SK-N-SH treated with all-trans-retinoic acid at 6 μM for 48 hours (cell line): ENCODE results near the gene TMEM231.

Source experiments
- ATAC-seq: fragments of 200-7000 bp; cut with Tn5 transposase; 3 replicates; pipeline ENCODE4 v1.9.1; 2020; ENCODE audit warnings: mild to moderate bottlenecking, moderate library complexity
- ARNTL ChIP-seq: fragments of 450-650 bp; formaldehyde crosslinking; IDR thresholded peaks from 2 replicates; pipeline ENCODE4 v1.5.0; 2020; ENCODE audit warnings: low read depth, mild to moderate bottlenecking, moderate library complexity, borderline replicate concordance
- GLIS3 ChIP-seq: fragments of 250-450 bp; sonication (Bioruptor Pico); IDR thresholded peaks from 2 replicates; pipeline ENCODE4 v1.5.0; 2020; ENCODE audit warnings: mild to moderate bottlenecking, moderate library complexity
- ISL1 ChIP-seq: fragments of 250-450 bp; sonication (Bioruptor Pico); IDR thresholded peaks from 2 replicates; pipeline ENCODE4 v2.1.2; 2022; ENCODE audit warnings: mild to moderate bottlenecking, moderate library complexity
- OSR1 ChIP-seq: fragments of 250-450 bp; sonication (Bioruptor Pico); IDR thresholded peaks from 2 replicates; pipeline ENCODE4 v1.8.0; 2022; ENCODE audit warnings: moderate library complexity, mild to moderate bottlenecking, inconsistent platforms
- PPARA ChIP-seq: fragments of 250-450 bp; sonication (Bioruptor Pico); IDR thresholded peaks from 2 replicates; pipeline ENCODE4 v1.5.0; 2020; ENCODE audit warnings: mild to moderate bottlenecking, borderline replicate concordance
- RARB ChIP-seq: fragments of 250-450 bp; sonication (Bioruptor Pico); IDR thresholded peaks from 2 replicates; pipeline ENCODE4 v1.8.0; 2021; ENCODE audit warnings: mild to moderate bottlenecking, moderate library complexity
- SNAI2 ChIP-seq: fragments of 250-450 bp; sonication (Bioruptor Pico); IDR thresholded peaks from 2 replicates; pipeline ENCODE4 v1.5.0; 2020; ENCODE audit warnings: mild to moderate bottlenecking, moderate library complexity
- TCF4 ChIP-seq: fragments of 250-450 bp; sonication (Bioruptor Pico); IDR thresholded peaks from 2 replicates; pipeline ENCODE4 v1.8.0; 2021; ENCODE audit warnings: mild to moderate bottlenecking, moderate library complexity, borderline replicate concordance
- TOX ChIP-seq: fragments of 250-450 bp; sonication (Bioruptor Pico); IDR thresholded peaks from 2 replicates; pipeline ENCODE4 v1.8.0; 2021; ENCODE audit warnings: mild to moderate bottlenecking, moderate library complexity, borderline replicate concordance
- ZC3H10 ChIP-seq: fragments of 250-450 bp; sonication (Bioruptor Pico); IDR thresholded peaks from 2 replicates; pipeline ENCODE4 v1.5.1; 2021; ENCODE audit warnings: mild to moderate bottlenecking, moderate library complexity
- ZFP3 ChIP-seq: fragments of 250-450 bp; sonication (Bioruptor Pico); IDR thresholded peaks from 2 replicates; pipeline ENCODE4 v1.5.0; 2020; ENCODE audit warnings: mild to moderate bottlenecking, moderate library complexity
- ZNF565 ChIP-seq: fragments of 450-650 bp; formaldehyde crosslinking; conservative IDR thresholded peaks from 2 replicates; pipeline ENCODE4 v1.5.0; 2020; ENCODE audit warnings: low read depth, mild to moderate bottlenecking, moderate library complexity
- ZNF70 ChIP-seq: fragments of 450-650 bp; formaldehyde crosslinking; IDR thresholded peaks from 2 replicates; pipeline ENCODE4 v1.5.0; 2020; ENCODE audit warnings: mild to moderate bottlenecking, moderate library complexity
- ZNF8 ChIP-seq: fragments of 450-650 bp; formaldehyde crosslinking; IDR thresholded peaks from 2 replicates; pipeline ENCODE4 v1.5.0; 2020; ENCODE audit warnings: mild to moderate bottlenecking, moderate library complexity
- TF ChIP-seq, protein P1 (sequence below): fragments of 250-450 bp; sonication (Bioruptor Pico); IDR thresholded peaks from 2 replicates; pipeline ENCODE4 v1.5.0; 2020; ENCODE audit warnings: mild to moderate bottlenecking, moderate library complexity
- TF ChIP-seq, protein P2 (sequence below): fragments of 250-450 bp; sonication (Bioruptor Pico); IDR thresholded peaks from 2 replicates; pipeline ENCODE4 v1.8.0; 2020; ENCODE audit warnings: mild to moderate bottlenecking, moderate library complexity, borderline replicate concordance
- TF ChIP-seq, protein P3 (sequence below): fragments of 250-450 bp; sonication (Bioruptor Pico); IDR thresholded peaks from 2 replicates; pipeline ENCODE4 v1.8.0; 2021; ENCODE audit warnings: low read depth, mild to moderate bottlenecking, moderate library complexity, borderline replicate concordance
- TF ChIP-seq, protein P4 (sequence below): fragments of 250-450 bp; sonication (Bioruptor Pico); IDR thresholded peaks from 2 replicates; pipeline ENCODE4 v1.5.1; 2020; ENCODE audit warnings: low read depth, mild to moderate bottlenecking, moderate library complexity

Gene TMEM231

DNA sequence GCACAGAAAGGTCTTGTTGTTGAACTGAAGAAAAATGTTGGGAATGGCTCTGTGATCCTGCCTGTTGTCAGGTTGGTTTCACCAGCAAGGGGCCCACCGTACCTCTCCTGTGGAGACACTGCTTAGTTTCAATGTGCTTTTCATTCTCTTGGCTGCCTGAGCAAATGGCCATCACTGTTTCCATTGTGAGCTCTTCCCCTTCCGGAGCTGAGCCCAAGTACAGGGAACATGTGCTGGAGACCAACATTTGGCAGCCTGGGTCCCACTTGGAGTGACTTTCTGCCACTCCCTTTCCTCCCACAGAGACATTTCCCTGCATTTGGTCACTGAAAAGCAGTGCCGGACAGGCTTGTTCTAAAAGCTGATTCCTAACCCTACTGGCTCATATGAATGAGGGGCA is 33.3 kb upstream of the TMEM231 start (continued):
- TF ChIP-seq, protein P1, sequence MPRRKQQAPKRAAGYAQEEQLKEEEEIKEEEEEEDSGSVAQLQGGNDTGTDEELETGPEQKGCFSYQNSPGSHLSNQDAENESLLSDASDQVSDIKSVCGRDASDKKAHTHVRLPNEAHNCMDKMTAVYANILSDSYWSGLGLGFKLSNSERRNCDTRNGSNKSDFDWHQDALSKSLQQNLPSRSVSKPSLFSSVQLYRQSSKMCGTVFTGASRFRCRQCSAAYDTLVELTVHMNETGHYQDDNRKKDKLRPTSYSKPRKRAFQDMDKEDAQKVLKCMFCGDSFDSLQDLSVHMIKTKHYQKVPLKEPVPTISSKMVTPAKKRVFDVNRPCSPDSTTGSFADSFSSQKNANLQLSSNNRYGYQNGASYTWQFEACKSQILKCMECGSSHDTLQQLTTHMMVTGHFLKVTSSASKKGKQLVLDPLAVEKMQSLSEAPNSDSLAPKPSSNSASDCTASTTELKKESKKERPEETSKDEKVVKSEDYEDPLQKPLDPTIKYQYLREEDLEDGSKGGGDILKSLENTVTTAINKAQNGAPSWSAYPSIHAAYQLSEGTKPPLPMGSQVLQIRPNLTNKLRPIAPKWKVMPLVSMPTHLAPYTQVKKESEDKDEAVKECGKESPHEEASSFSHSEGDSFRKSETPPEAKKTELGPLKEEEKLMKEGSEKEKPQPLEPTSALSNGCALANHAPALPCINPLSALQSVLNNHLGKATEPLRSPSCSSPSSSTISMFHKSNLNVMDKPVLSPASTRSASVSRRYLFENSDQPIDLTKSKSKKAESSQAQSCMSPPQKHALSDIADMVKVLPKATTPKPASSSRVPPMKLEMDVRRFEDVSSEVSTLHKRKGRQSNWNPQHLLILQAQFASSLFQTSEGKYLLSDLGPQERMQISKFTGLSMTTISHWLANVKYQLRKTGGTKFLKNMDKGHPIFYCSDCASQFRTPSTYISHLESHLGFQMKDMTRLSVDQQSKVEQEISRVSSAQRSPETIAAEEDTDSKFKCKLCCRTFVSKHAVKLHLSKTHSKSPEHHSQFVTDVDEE (CRISPR knock-in tag) = no peak
- TF ChIP-seq GLIS3 (CRISPR knock-in tag) (no peak), ZFP3 (CRISPR knock-in tag) (no peak), SNAI2 (CRISPR knock-in tag) (no peak), ARNTL (CRISPR knock-in tag) (no peak), OSR1 (CRISPR knock-in tag) (no peak)

DNA sequence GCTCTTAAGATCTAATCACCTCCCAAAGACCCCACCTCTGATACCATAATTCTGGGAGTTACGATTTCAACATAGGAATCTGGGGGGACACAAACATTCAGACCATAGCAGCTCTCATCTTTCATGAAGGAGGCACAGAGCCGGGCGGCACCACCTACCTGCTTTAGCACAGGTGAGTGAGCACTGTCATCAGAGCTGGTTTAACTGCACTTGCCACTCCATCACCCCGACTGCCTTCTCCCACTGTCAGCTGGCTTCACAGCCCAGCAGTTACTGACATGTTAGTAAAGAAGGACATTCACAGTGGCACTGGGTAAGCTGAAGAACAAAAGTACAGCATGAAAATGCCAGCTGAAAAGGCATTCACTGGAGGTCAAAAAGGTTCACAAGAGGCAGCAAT is 32.7 kb upstream of the TMEM231 start:
- no peak for ATAC-seq
- TF ChIP-seq TCF4 (no peak), ISL1 (CRISPR knock-in tag) (no peak), ZNF70 (CRISPR knock-in tag) (no peak), TOX (CRISPR knock-in tag) (no peak), ZNF8 (CRISPR knock-in tag) (no peak)
- TF ChIP-seq, protein P2, sequence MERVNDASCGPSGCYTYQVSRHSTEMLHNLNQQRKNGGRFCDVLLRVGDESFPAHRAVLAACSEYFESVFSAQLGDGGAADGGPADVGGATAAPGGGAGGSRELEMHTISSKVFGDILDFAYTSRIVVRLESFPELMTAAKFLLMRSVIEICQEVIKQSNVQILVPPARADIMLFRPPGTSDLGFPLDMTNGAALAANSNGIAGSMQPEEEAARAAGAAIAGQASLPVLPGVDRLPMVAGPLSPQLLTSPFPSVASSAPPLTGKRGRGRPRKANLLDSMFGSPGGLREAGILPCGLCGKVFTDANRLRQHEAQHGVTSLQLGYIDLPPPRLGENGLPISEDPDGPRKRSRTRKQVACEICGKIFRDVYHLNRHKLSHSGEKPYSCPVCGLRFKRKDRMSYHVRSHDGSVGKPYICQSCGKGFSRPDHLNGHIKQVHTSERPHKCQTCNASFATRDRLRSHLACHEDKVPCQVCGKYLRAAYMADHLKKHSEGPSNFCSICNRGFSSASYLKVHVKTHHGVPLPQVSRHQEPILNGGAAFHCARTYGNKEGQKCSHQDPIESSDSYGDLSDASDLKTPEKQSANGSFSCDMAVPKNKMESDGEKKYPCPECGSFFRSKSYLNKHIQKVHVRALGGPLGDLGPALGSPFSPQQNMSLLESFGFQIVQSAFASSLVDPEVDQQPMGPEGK (CRISPR knock-in tag) = no peak

DNA sequence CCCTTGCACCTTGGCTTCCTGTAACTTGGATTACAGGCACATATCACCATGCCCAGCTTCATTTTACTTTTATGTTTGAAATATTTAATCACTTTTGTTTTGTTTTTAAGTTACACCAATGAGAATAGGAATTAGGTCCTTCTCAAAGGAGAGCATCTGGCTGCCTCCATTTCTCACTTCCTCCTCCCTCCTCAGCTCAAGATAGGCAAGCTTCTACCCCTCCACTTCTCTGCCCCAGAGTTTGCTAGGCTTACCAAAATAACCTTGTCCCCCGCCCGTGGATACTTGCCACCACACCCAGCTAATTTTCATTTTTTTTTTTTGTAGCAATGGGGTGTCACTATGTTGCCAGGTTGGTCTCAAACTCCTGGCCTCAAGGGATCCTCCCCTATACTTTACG is 28.1 kb upstream of the TMEM231 start:
- TF ChIP-seq ZNF565 (CRISPR knock-in tag) = no peak
- no peak for TF ChIP-seq ISL1 (CRISPR knock-in tag)
- no peak for TF ChIP-seq ZC3H10
- TF ChIP-seq ZFP3 (CRISPR knock-in tag) = no peak
- TF ChIP-seq, protein P3, sequence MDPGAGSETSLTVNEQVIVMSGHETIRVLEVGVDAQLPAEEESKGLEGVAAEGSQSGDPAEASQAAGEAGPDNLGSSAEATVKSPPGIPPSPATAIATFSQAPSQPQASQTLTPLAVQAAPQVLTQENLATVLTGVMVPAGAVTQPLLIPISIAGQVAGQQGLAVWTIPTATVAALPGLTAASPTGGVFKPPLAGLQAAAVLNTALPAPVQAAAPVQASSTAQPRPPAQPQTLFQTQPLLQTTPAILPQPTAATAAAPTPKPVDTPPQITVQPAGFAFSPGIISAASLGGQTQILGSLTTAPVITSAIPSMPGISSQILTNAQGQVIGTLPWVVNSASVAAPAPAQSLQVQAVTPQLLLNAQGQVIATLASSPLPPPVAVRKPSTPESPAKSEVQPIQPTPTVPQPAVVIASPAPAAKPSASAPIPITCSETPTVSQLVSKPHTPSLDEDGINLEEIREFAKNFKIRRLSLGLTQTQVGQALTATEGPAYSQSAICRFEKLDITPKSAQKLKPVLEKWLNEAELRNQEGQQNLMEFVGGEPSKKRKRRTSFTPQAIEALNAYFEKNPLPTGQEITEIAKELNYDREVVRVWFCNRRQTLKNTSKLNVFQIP = no peak
- no peak for TF ChIP-seq PPARA (CRISPR knock-in tag)
- no peak for TF ChIP-seq RARB (CRISPR knock-in tag)
- TF ChIP-seq, all 23 proteins: peak for 0
- no peak for ATAC-seq

DNA sequence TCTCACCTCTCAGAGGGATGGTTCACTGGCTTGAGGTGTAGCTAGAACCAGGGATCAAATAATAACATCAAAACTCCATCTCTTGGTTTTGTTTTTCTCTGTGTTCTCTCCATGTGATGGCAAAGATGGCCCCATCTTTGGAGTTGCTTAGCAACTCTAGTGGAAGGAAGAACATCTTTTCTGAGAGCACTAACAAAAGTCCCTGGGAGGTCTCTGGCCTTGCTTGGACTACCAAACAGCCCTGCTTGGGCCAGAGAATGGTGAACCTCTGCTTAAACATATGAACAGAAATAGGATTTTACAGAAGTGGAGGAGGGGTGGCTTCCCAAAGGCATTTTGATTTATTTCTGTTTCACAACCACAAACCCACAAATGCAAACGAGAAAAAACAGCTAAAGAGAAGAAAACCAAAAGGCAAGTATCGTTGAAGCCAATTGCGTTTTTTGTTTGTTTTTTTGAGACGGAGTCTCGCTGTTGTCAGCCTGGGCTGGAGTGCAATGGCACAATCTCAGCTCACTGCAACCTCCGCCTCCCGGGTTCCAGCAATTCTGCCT is 23.3 kb upstream of the TMEM231 start:
- ATAC-seq = no peak
- TF ChIP-seq ZC3H10 (no peak), GLIS3 (CRISPR knock-in tag) (no peak), SNAI2 (CRISPR knock-in tag) (no peak), ZNF8 (CRISPR knock-in tag) (no peak), TCF4 (no peak), ISL1 (CRISPR knock-in tag) (no peak), OSR1 (CRISPR knock-in tag) (no peak), RARB (CRISPR knock-in tag) (no peak), ZNF565 (CRISPR knock-in tag) (no peak), PPARA (CRISPR knock-in tag) (no peak)
- TF ChIP-seq, protein P1 (CRISPR knock-in tag) = no peak
- TF ChIP-seq, protein P3 = no peak
- TF ChIP-seq, protein P4, sequence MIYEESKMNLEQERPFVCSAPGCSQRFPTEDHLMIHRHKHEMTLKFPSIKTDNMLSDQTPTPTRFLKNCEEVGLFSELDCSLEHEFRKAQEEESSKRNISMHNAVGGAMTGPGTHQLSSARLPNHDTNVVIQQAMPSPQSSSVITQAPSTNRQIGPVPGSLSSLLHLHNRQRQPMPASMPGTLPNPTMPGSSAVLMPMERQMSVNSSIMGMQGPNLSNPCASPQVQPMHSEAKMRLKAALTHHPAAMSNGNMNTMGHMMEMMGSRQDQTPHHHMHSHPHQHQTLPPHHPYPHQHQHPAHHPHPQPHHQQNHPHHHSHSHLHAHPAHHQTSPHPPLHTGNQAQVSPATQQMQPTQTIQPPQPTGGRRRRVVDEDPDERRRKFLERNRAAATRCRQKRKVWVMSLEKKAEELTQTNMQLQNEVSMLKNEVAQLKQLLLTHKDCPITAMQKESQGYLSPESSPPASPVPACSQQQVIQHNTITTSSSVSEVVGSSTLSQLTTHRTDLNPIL (CRISPR knock-in tag) = no peak
